ENCODE data around the gene GAS7. TPM values are rescaled to one million over a fixed set of nuclear protein-coding genes. Genes with fewer than 3 reads are reported as not detected.
A peak's percentile ranks its signal among the peaks of the same experiment; 100 is the strongest.

The GAS7 gene
- total and polyA plus RNA-seq, 4 donors = 9.0 to 112 (median 46.1) TPM

DNA sequence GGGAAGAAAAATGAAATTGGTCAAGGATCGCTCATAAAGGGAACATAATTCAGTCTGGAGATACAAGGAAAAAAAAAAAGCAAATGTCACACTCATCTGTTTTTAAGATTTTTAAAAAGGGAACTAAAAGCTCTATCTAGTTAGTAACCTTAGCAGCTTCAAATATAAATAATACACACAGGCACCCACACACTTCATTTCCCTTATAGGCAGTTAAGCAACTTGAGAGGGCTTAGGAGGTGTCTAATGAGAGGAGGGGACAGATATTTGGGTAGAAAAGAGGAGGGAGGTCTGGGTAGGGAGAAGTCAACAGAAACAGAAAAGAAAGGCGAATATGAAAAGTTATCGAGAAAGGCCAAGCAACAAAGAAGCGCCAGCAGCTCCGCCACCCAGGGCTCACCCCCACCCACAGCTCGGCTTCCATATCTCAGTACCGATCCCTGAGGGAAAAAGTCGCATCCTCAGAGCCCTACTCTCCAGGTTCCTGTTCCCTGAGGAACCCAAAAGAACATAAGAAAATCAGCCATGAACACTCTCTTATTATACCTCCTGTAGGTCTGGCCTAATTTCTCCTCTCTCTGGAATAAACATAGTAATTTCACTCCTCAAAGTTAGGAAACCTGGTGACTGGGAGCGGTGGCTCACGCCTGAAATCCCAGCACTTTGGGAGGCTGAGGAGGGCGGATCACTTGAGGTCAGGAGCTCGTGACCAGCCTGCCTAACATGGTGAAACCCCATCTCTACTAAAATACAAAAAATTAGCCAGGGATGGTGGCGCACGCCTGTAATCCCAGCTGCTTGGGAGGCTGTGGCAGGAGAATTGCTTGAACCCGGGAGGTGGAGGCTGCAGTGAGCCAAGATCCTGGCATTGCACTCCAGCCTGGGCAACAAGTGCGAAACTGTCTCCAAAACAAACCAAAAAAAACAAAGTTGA is 223.7 kb downstream of the GAS7 start:
- no peaks in the 10 kb centered on the region for H3K36me3 ChIP-seq (ENCODE audit: control insufficient read depth in 4 of 4, insufficient read depth in 4 of 4, low read length in 4 of 4)
- H3K4me1 ChIP-seq (ENCODE audit: control insufficient read depth in 5 of 5, insufficient read depth in 5 of 5, low read length in 5 of 5) = peaks cover 0 to 30% (median 18%) of the 10 kb centered on the region in 5 donors
- no peak for TF ChIP-seq CTCF (IDR thresholded peaks at IDR 0.05; ENCODE audit: control extremely low read depth, extremely low read depth)
- 76 to 79% methylated on average over 16 of the region's 16 CpGs for whole genome bisulfite sequencing, 2 donors
- H3K27ac ChIP-seq (ENCODE audit: low read depth in 1 of 2, low read length in 1 of 2) = peak overlapping the region in 1 of 2 donors; percentile 41
- no peak for ATAC-seq (ENCODE audit: insufficient read depth, low FRiP score)
- no peaks in the 10 kb centered on the region for H3K27me3 ChIP-seq (ENCODE audit: control insufficient read depth in 3 of 3, insufficient read depth in 3 of 3, low read length in 2 of 3)
- peak overlapping the region in 1 of 2 donors; percentile 61 for H3K9ac ChIP-seq (ENCODE audit: insufficient read depth in 1 of 2, low read length in 2 of 2)
- no peak overlapping the region for H3K4me3 ChIP-seq
- no peaks in the 10 kb centered on the region for H3K9me3 ChIP-seq (ENCODE audit: control insufficient read depth in 4 of 4, insufficient read depth in 3 of 4, low read length in 3 of 4)
- peak; percentile 20 to 81 (median 76) for DNase-seq

DNA sequence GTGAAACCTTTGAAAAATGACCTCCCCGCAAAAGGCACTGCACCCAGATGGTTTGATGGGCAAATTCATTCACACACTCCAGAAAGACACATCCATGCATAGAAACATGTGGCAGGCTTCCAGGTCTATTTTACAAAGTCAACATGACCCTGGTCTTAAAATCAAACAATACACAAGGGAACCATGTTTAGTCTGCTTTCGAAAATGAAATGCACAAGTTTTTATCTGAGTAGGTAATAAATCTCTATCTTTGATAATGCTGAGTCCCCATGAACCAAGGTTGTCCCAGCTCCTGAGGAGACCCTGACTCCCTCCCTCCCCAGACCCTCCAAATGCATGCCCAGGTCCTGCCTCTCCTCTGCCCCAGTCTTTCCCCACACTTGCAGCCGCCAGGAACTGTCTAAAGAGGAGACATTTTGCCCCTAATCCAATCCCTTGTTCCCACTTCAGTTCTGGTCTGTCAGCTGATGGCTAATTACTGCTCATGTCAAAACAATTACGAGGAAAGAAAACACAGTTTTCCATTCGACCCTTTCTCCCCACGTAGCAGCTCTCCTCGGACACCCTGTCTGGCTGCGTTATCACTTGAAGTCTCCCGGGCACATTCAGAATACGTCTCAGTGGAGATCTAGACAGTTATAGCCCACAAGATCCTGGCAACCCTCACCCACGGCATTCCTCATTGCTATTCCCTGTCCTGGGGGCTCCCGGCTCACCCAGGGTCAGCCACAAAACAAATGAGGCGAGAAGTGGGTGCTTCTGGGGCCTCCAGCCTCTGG is 224.5 kb downstream of the GAS7 start:
- DNase-seq (peak; percentile 39 to 63 (median 58)), ATAC-seq (ENCODE audit: insufficient read depth, low FRiP score) (no peak)
- Histone ChIP-seq H3K4me3 (no peak overlapping the region), H3K36me3 (ENCODE audit: control insufficient read depth in 4 of 4, insufficient read depth in 4 of 4, low read length in 4 of 4) (no peaks in the 10 kb centered on the region), H3K27me3 (ENCODE audit: control insufficient read depth in 3 of 3, insufficient read depth in 3 of 3, low read length in 2 of 3) (peaks cover 0 to under 1% (median 0%) of the 10 kb centered on the region in 3 donors), H3K9ac (ENCODE audit: insufficient read depth in 1 of 2, low read length in 2 of 2) (peak overlapping the region in 1 of 2 donors; percentile 40), H3K27ac (ENCODE audit: low read depth in 1 of 2, low read length in 1 of 2) (peak overlapping the region in 1 of 2 donors; percentile 42), H3K9me3 (ENCODE audit: control insufficient read depth in 4 of 4, insufficient read depth in 3 of 4, low read length in 3 of 4) (no peaks in the 10 kb centered on the region), H3K4me1 (ENCODE audit: control insufficient read depth in 5 of 5, insufficient read depth in 5 of 5, low read length in 5 of 5) (peaks cover 0 to 30% (median 18%) of the 10 kb centered on the region in 5 donors)
- 57 to 78% methylated on average over 13 of the region's 13 CpGs for WGBS, 2 donors
- TF ChIP-seq CTCF (IDR thresholded peaks at IDR 0.05; ENCODE audit: control extremely low read depth, extremely low read depth) = no peak

DNA sequence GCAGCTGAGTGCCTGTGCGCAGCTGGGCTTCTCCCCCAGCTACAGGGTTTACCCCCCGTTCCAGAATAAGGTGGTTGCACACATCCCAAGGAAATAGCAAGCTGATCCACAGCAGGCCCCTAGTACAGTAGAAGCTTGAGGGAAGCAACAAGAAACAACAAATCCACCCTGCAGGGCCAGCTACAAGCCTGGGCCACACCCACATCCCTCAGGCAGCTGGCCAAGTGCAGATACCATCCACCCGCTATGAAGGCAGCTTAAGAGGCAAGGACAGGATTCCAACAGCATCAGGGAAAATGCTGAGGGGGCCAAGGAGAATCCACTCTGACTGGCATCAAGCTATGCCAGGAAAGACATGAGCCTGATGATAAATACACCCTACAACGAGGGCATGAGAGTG is 226.4 kb downstream of the GAS7 start:
- Histone ChIP-seq H3K9me3 (ENCODE audit: control insufficient read depth in 4 of 4, insufficient read depth in 3 of 4, low read length in 3 of 4) (no peaks in the 10 kb centered on the region), H3K27me3 (ENCODE audit: control insufficient read depth in 3 of 3, insufficient read depth in 3 of 3, low read length in 2 of 3) (peaks cover 0 to 4% (median 0%) of the 10 kb centered on the region in 3 donors), H3K36me3 (ENCODE audit: control insufficient read depth in 4 of 4, insufficient read depth in 4 of 4, low read length in 4 of 4) (no peaks in the 10 kb centered on the region), H3K9ac (ENCODE audit: insufficient read depth in 1 of 2, low read length in 2 of 2) (no peak overlapping the region), H3K4me1 (ENCODE audit: control insufficient read depth in 5 of 5, insufficient read depth in 5 of 5, low read length in 5 of 5) (peaks cover 0 to 36% (median 18%) of the 10 kb centered on the region in 5 donors), H3K27ac (ENCODE audit: low read depth in 1 of 2, low read length in 1 of 2) (peak overlapping the region in 1 of 2 donors; percentile 4), H3K4me3 (no peak overlapping the region)
- DNase-seq (peak; percentile 77 to 84 (median 81)), ATAC-seq (ENCODE audit: insufficient read depth, low FRiP score) (no peak)
- TF ChIP-seq CTCF (IDR thresholded peaks at IDR 0.05; ENCODE audit: control extremely low read depth, extremely low read depth) = no peak
- 41 to 52% methylated on average over 4 of the region's 4 CpGs for WGBS, 2 donors
